GM23248 (cell line): Measurements from ENCODE around the gene EFHC2.

ENCODE experiments used
- EZH2 ChIP-seq: fragments of 200-600 bp; sonication (generic); IDR thresholded peaks from 2 replicates; pipeline ENCODE4 v1.6.1; 2018; ENCODE audit warnings: antibody characterized with exemption, mild to moderate bottlenecking; ENCODE audit not compliant: insufficient read depth, poor library complexity, severe bottlenecking
- EZH2phosphoT487 ChIP-seq: fragments of 200-600 bp; sonication (generic); IDR thresholded peaks from 2 replicates; pipeline ENCODE4 v1.6.1; 2018; ENCODE audit warnings: antibody characterized with exemption, moderate library complexity, mild to moderate bottlenecking, low read depth; ENCODE audit not compliant: insufficient read depth

GRCh38 chrX:44218465-44218864 is 125.0 kb downstream of the EFHC2 start:
- TF ChIP-seq EZH2 (no peak), EZH2phosphoT487 (no peak)
